Caco-2 (cell line): Measurements from ENCODE around the gene FAM47C. TPM values are rescaled to one million over a fixed set of nuclear protein-coding genes. Genes with fewer than 3 reads are reported as not detected.
"Not testable (repeated sequence)": the region's sequence is repeated elsewhere in the genome, so short reads cannot be mapped to it uniquely, and the experiment has no call there.

Source experiments
- BruUV-seq: library from RNA; stranded (reverse); fragments of 400-500 nt; replicated peaks from 2 replicates; lab custom pipeline; 2021; lab: Mats Ljungman, UMichigan
- CTCF ChIA-PET: fragments of 300-600 bp; sonication (Branson Sonifier 250); formaldehyde crosslinking; loops from one replicate; lab custom pipeline; 2022; ENCODE audit warnings: antibody characterized with exemption; lab: Charles Lee
- POLR2A ChIA-PET: fragments of 300-600 bp; sonication (Branson Sonifier 250); formaldehyde crosslinking; loops from one replicate; lab custom pipeline; 2022; ENCODE audit warnings: antibody characterized with exemption; lab: Charles Lee
- DNase-seq, 2 experiments: peaks; one replicate each; pipeline versions ENCODE4 v3.0.0 to v3.0.0-alpha.2; 2020 to 2022
- H3K27me3 ChIP-seq: replicated peaks from 2 replicates; pipeline ENCODE4 v1.6.0; 2011; ENCODE audit warnings: low read length; ENCODE audit not compliant: control insufficient read depth, insufficient read depth
- H3K36me3 ChIP-seq: 2 replicates; pipeline ENCODE4 v1.5.1; 2011; ENCODE audit warnings: low read length; ENCODE audit not compliant: control insufficient read depth, insufficient read depth
- H3K4me1 ChIP-seq: fragments of 250-450 bp; sonication (Bioruptor Pico); 2 replicates; pipeline ENCODE4 v1.5.1; 2020; ENCODE audit warnings: mild to moderate bottlenecking
- H3K4me3 ChIP-seq: 2 replicates; pipeline ENCODE4 v1.5.1; 2011; ENCODE audit warnings: low read depth, mild to moderate bottlenecking, control low read depth, low read length
- H3K9me3 ChIP-seq: fragments of 250-450 bp; sonication (Bioruptor Pico); 2 replicates; pipeline ENCODE4 v1.5.1; 2020; ENCODE audit warnings: mild to moderate bottlenecking, moderate library complexity
- H3K27ac Mint-ChIP-seq: one replicate; pipeline ENCODE4 v1.8.0; 2022; ENCODE audit warnings: mixed read lengths; ENCODE audit not compliant: unreplicated experiment
- H3K27me3 Mint-ChIP-seq: one replicate; pipeline ENCODE4 v1.8.0; 2022; ENCODE audit warnings: mixed read lengths; ENCODE audit not compliant: insufficient read depth, unreplicated experiment
- H3K36me3 Mint-ChIP-seq: one replicate; pipeline ENCODE4 v1.8.0; 2022; ENCODE audit warnings: mild to moderate bottlenecking, mixed read lengths; ENCODE audit not compliant: insufficient read depth, unreplicated experiment
- H3K4me1 Mint-ChIP-seq: one replicate; pipeline ENCODE4 v1.8.0; 2022; ENCODE audit warnings: low read depth, mixed read lengths; ENCODE audit not compliant: unreplicated experiment
- H3K4me3 Mint-ChIP-seq: one replicate; pipeline ENCODE4 v1.8.0; 2022; ENCODE audit warnings: mild to moderate bottlenecking, moderate library complexity, mixed read lengths; ENCODE audit not compliant: unreplicated experiment
- H3K9me3 Mint-ChIP-seq: one replicate; pipeline ENCODE4 v1.8.0; 2022; ENCODE audit warnings: mixed read lengths; ENCODE audit not compliant: unreplicated experiment
- intact Hi-C: fragments of 100-400 bp; cut with micrococcal nuclease; formaldehyde crosslinking; loops from one replicate; pipeline ENCODE4 v1.10.0; 2022; ENCODE audit not compliant: unreplicated experiment
- total RNA-seq: library from RNA; stranded (reverse); gene quantifications from 2 replicates; pipeline ENCODE4 v1.2.3, GENCODE V29; 2022
- TF ChIP-seq, protein P1 (sequence below), 2 experiments: fragments of 200-600 bp in 1 of 2; IDR thresholded peaks; 1 replicate in 1 of 2; 2 replicates in 1 of 2; pipeline versions ENCODE4 v1.5.1 to v1.8.0; 2011 to 2022; ENCODE audit warnings: antibody characterized with exemption in 1 of 2, control low read depth in 1 of 2, inconsistent platforms in 1 of 2, low read depth in 1 of 2, low read length in 1 of 2, mild to moderate bottlenecking in 1 of 2, moderate library complexity in 1 of 2; ENCODE audit not compliant: insufficient read depth in 1 of 2, severe bottlenecking in 1 of 2, unreplicated experiment in 1 of 2

FAM47C gene
- total RNA-seq, 1 experiment from 2014 or later, result not detected

- H3K27me3 Mint-ChIP-seq, result peaks cover 9% of the 10 kb centered on the region
- H3K9me3 ChIP-seq, result no peaks in the 10 kb centered on the region
- H3K4me3 ChIP-seq, result no peak overlapping the region
- no peaks in the 10 kb centered on the region for H3K36me3 Mint-ChIP-seq
- H3K27ac Mint-ChIP-seq, result no peak overlapping the region
- H3K36me3 ChIP-seq, result no peaks in the 10 kb centered on the region
- BruUV-seq, result no TSS peak
- DNase-seq, result no peak
- H3K4me3 Mint-ChIP-seq, result no peak overlapping the region
- ChIA-PET CTCF (no interaction called here), POLR2A (no interaction called here)
- no peaks in the 10 kb centered on the region for H3K4me1 Mint-ChIP-seq
- no peaks in the 10 kb centered on the region for H3K9me3 Mint-ChIP-seq
- TF ChIP-seq, protein P1, sequence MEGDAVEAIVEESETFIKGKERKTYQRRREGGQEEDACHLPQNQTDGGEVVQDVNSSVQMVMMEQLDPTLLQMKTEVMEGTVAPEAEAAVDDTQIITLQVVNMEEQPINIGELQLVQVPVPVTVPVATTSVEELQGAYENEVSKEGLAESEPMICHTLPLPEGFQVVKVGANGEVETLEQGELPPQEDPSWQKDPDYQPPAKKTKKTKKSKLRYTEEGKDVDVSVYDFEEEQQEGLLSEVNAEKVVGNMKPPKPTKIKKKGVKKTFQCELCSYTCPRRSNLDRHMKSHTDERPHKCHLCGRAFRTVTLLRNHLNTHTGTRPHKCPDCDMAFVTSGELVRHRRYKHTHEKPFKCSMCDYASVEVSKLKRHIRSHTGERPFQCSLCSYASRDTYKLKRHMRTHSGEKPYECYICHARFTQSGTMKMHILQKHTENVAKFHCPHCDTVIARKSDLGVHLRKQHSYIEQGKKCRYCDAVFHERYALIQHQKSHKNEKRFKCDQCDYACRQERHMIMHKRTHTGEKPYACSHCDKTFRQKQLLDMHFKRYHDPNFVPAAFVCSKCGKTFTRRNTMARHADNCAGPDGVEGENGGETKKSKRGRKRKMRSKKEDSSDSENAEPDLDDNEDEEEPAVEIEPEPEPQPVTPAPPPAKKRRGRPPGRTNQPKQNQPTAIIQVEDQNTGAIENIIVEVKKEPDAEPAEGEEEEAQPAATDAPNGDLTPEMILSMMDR (IDR thresholded peaks at IDR 0.05; ENCODE audit: insufficient read depth in 1 of 2, low read depth in 1 of 2, low read length in 1 of 2, severe bottlenecking in 1 of 2, unreplicated experiment in 1 of 2), result no peak
- no peaks in the 10 kb centered on the region for H3K4me1 ChIP-seq
- H3K27me3 ChIP-seq, result no peaks in the 10 kb centered on the region
- intact Hi-C loops, result no loop called here
Measured at GRCh38 chrX:36986231-36986630, 21.9 kb upstream of the FAM47C start.

GRCh38 chrX:36987212-36987611, 21.0 kb upstream of the FAM47C start:
- POLR2A ChIA-PET, H3K36me3 ChIP-seq, H3K27me3 ChIP-seq, CTCF ChIA-PET, intact Hi-C loops, DNase-seq, H3K4me3 Mint-ChIP-seq, BruUV-seq, H3K4me1 ChIP-seq, H3K4me1 Mint-ChIP-seq, H3K9me3 Mint-ChIP-seq, H3K4me3 ChIP-seq, H3K36me3 Mint-ChIP-seq, H3K27ac Mint-ChIP-seq, H3K9me3 ChIP-seq: not testable (repeated sequence)
- H3K27me3 Mint-ChIP-seq, result peaks cover 15% of the 10 kb centered on the region

DNA sequence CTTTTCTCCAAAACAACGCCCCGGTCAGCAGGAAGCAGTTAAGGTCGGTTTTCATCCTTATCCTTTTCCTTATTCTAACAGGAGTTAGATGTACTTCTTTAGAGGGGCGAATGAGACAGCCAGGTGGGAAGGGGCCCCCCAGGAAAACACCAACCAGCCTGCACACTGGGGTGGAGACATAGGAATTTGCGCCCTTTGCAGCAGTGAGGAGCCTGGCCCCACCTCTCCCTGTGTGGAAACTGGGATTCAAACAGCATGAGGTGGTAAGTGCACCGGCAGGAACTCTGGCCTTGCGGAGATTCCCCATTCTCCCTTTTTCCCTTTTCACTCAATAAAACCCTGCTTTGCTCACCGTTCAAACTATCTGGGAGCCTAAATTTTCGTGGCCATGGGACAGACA, 8.0 kb upstream of the FAM47C start:
- Histone ChIP-seq H3K36me3 (no peaks in the 10 kb centered on the region), H3K9me3 (no peaks in the 10 kb centered on the region), H3K4me3 (no peak overlapping the region), H3K27me3 (no peaks in the 10 kb centered on the region), H3K4me1 (no peaks in the 10 kb centered on the region)
- Mint-ChIP-seq H3K27ac (no peak overlapping the region), H3K4me3 (no peak overlapping the region), H3K27me3 (no peaks in the 10 kb centered on the region), H3K4me1 (no peaks in the 10 kb centered on the region), H3K9me3 (no peaks in the 10 kb centered on the region), H3K36me3 (no peaks in the 10 kb centered on the region)
- intact Hi-C loops, result no loop called here
- no TSS peak for BruUV-seq
- POLR2A ChIA-PET, result no interaction called here
- no peak for DNase-seq
- TF ChIP-seq, protein P1 (IDR thresholded peaks at IDR 0.05; ENCODE audit: insufficient read depth in 1 of 2, low read depth in 1 of 2, low read length in 1 of 2, severe bottlenecking in 1 of 2, unreplicated experiment in 1 of 2), result no peak
- CTCF ChIA-PET, result no interaction called here

- ChIA-PET POLR2A (no interaction called here), CTCF (no interaction called here)
- Histone ChIP-seq H3K4me3 (no peak overlapping the region), H3K27me3 (no peaks in the 10 kb centered on the region), H3K4me1 (no peaks in the 10 kb centered on the region), H3K9me3 (no peaks in the 10 kb centered on the region), H3K36me3 (no peaks in the 10 kb centered on the region)
- H3K27me3 Mint-ChIP-seq, result no peaks in the 10 kb centered on the region
- TF ChIP-seq, protein P1 (IDR thresholded peaks at IDR 0.05; ENCODE audit: insufficient read depth in 1 of 2, low read depth in 1 of 2, low read length in 1 of 2, severe bottlenecking in 1 of 2, unreplicated experiment in 1 of 2), result no peak
- no peaks in the 10 kb centered on the region for H3K4me1 Mint-ChIP-seq
- DNase-seq, result no peak
- no peaks in the 10 kb centered on the region for H3K9me3 Mint-ChIP-seq
- no peak overlapping the region for H3K27ac Mint-ChIP-seq
- H3K4me3 Mint-ChIP-seq, result no peak overlapping the region
- intact Hi-C loops, result no loop called here
- no peaks in the 10 kb centered on the region for H3K36me3 Mint-ChIP-seq
- BruUV-seq, result no TSS peak
Measured at GRCh38 chrX:37010496-37010895, 2.3 kb downstream of the FAM47C start.

GRCh38 chrX:37034260-37034659, 26.1 kb downstream of the FAM47C start:
- CTCF ChIA-PET, POLR2A ChIA-PET, DNase-seq: not testable (repeated sequence)

More at GRCh38 chrX:37034260-37034659, 26.1 kb downstream of the FAM47C start:
- H3K4me1 Mint-ChIP-seq, H3K27me3 Mint-ChIP-seq, H3K4me1 ChIP-seq, H3K4me3 Mint-ChIP-seq, H3K36me3 Mint-ChIP-seq, H3K4me3 ChIP-seq, H3K27me3 ChIP-seq, H3K9me3 ChIP-seq, H3K9me3 Mint-ChIP-seq, H3K27ac Mint-ChIP-seq, intact Hi-C loops, BruUV-seq, H3K36me3 ChIP-seq: not testable (repeated sequence)
